OCI-LY7 (cell line): ENCODE data around the gene SOAT1.

ENCODE experiments used
- CTCF ChIP-seq: fragments of 200-600 bp; sonication (generic); conservative IDR thresholded peaks from 2 replicates; pipeline ENCODE4 v1.5.1; 2014; ENCODE audit warnings: mild to moderate bottlenecking, antibody characterized with exemption, low read length, moderate library complexity, mixed read lengths
- EZH2phosphoT487 ChIP-seq: fragments of 200-600 bp; sonication (generic); IDR thresholded peaks from 2 replicates; pipeline ENCODE4 v1.6.1; 2018; ENCODE audit warnings: low read depth, borderline replicate concordance, mild to moderate bottlenecking, mixed run types, antibody characterized with exemption, low read length, moderate library complexity, mixed read lengths

DNA sequence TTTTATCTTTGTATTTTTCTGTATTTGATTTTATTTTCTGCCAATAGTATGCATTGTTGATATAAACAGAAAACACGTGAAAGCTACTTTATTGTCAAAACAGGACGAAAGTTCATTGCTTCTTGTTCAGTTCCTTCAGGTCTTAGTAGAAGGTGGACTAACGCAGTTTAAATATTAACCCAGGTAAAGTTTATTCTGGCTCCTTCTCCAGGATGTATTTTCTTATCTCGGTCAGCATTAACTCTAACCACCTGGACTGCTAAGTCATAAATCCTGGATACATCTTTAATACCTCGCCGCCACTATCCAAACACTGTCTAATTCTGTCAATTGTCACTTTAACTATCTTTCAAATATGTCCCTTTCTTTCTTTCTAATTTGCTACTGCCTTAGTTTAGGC lies 5.7 kb upstream of the SOAT1 start:
- TF ChIP-seq CTCF (no peak), EZH2phosphoT487 (no peak)
